ENCODE results near the gene BHLHA9.

Gene BHLHA9

DNA sequence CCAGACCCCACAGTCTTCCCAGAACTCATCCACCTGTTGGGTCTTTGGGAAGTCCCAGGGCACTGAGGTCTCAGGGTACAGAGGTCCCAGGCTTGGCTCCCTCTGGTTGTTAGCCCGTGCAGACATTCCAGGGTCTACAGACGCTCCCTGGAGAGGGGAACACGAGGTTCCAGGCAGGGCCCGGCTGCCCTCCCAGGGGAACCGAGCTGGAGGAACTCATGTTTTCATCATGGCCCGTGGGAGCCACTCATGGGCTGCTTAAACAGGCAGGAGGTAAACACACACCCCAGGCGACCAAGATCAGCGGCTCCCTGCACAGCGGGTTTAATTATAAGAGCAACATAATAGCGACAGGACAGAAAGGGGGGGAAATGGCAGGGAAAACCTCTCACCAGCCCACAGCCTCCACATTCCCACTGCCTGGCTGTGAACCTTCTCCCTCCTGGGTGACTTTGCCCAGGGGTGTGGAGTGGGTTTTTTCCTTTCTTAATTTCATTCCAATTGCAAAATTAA is 45.7 kb downstream of the BHLHA9 start:
- H3K9me2 ChIP-seq (replicated peaks; ENCODE audit: low read depth, low read length): no peaks in the 10 kb centered on the region
- H3K4me1 ChIP-seq (ENCODE audit: insufficient read depth, low read length, poor library complexity, severe bottlenecking): no peaks in the 10 kb centered on the region
- H2AFZ ChIP-seq (ENCODE audit: low read length): no peak overlapping the region
- H3K9me3 ChIP-seq (ENCODE audit: insufficient read depth, low read depth, low read length): no peaks in the 10 kb centered on the region
- H3K4me2 ChIP-seq (ENCODE audit: low read depth, low read length, poor library complexity, severe bottlenecking): no peak overlapping the region
- H3K27me3 ChIP-seq (ENCODE audit: insufficient read depth, low read length, poor library complexity, severe bottlenecking): no peaks in the 10 kb centered on the region
- H3K36me3 ChIP-seq (ENCODE audit: insufficient read depth, low read length): no peaks in the 10 kb centered on the region
- H3K9ac ChIP-seq (ENCODE audit: low read depth, low read length, poor library complexity, severe bottlenecking): no peak overlapping the region
- no peaks in the 10 kb centered on the region for H3F3A ChIP-seq (ENCODE audit: low read depth)
- H3K79me2 ChIP-seq (ENCODE audit: insufficient read depth, low read length): no peaks in the 10 kb centered on the region
- H4K20me1 ChIP-seq (ENCODE audit: insufficient read depth, low read length, poor library complexity, severe bottlenecking): no peaks in the 10 kb centered on the region
- H3K4me3 ChIP-seq (ENCODE audit: low read length, poor library complexity, severe bottlenecking): no peak overlapping the region
- TF ChIP-seq CTCF (conservative IDR thresholded peaks at IDR 0.05; ENCODE audit: low read length) (no peak), EZH2phosphoT487 (IDR thresholded peaks at IDR 0.05; ENCODE audit: borderline replicate concordance) (no peak)

Data from Loucy (cell line).